ENCODE measurements around the gene TNK2.

DNA sequence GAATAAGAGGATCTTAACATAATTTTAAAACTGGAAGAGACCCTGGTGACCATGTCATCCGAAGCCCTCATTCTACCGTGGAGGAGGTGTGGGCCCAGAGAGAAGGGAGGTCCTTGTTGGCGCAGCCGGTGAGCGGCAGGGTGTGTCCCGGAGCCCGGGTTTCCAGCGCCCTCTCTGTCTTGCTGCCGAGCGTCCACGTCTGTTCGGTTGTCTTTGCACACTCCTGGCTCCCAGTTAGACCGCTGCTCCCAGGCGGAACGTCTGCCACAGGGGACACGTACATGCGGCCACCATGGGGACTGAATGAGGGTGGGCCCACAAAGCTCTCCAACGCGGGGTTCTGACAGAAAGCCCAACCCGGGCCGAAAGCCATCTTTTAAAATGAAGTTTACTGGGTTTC, 90.0 kb downstream of the TNK2 start:
- TF ChIP-seq KLF6 (CRISPR knock-in tag; IDR thresholded peaks at IDR 0.05) (no peak), TP53 (CRISPR knock-in tag; conservative IDR thresholded peaks at IDR 0.05) (no peak), ZNF660 (CRISPR knock-in tag; IDR thresholded peaks at IDR 0.05; ENCODE audit: borderline replicate concordance, low read depth) (no peak), RAD21 (CRISPR knock-in tag; IDR thresholded peaks at IDR 0.05) (no peak), POLR2AphosphoS5 (IDR thresholded peaks at IDR 0.05; ENCODE audit: low read depth, low read length) (no peak), TBL1XR1 (IDR thresholded peaks at IDR 0.05; ENCODE audit: borderline replicate concordance, low read length, partially characterized antibody) (no peak)
- TF ChIP-seq, protein P1, sequence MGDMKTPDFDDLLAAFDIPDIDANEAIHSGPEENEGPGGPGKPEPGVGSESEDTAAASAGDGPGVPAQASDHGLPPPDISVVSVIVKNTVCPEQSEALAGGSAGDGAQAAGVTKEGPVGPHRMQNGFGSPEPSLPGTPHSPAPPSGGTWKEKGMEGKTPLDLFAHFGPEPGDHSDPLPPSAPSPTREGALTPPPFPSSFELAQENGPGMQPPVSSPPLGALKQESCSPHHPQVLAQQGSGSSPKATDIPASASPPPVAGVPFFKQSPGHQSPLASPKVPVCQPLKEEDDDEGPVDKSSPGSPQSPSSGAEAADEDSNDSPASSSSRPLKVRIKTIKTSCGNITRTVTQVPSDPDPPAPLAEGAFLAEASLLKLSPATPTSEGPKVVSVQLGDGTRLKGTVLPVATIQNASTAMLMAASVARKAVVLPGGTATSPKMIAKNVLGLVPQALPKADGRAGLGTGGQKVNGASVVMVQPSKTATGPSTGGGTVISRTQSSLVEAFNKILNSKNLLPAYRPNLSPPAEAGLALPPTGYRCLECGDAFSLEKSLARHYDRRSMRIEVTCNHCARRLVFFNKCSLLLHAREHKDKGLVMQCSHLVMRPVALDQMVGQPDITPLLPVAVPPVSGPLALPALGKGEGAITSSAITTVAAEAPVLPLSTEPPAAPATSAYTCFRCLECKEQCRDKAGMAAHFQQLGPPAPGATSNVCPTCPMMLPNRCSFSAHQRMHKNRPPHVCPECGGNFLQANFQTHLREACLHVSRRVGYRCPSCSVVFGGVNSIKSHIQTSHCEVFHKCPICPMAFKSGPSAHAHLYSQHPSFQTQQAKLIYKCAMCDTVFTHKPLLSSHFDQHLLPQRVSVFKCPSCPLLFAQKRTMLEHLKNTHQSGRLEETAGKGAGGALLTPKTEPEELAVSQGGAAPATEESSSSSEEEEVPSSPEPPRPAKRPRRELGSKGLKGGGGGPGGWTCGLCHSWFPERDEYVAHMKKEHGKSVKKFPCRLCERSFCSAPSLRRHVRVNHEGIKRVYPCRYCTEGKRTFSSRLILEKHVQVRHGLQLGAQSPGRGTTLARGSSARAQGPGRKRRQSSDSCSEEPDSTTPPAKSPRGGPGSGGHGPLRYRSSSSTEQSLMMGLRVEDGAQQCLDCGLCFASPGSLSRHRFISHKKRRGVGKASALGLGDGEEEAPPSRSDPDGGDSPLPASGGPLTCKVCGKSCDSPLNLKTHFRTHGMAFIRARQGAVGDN (CRISPR knock-in tag; IDR thresholded peaks at IDR 0.05) = no peak
- TF ChIP-seq, protein P2, sequence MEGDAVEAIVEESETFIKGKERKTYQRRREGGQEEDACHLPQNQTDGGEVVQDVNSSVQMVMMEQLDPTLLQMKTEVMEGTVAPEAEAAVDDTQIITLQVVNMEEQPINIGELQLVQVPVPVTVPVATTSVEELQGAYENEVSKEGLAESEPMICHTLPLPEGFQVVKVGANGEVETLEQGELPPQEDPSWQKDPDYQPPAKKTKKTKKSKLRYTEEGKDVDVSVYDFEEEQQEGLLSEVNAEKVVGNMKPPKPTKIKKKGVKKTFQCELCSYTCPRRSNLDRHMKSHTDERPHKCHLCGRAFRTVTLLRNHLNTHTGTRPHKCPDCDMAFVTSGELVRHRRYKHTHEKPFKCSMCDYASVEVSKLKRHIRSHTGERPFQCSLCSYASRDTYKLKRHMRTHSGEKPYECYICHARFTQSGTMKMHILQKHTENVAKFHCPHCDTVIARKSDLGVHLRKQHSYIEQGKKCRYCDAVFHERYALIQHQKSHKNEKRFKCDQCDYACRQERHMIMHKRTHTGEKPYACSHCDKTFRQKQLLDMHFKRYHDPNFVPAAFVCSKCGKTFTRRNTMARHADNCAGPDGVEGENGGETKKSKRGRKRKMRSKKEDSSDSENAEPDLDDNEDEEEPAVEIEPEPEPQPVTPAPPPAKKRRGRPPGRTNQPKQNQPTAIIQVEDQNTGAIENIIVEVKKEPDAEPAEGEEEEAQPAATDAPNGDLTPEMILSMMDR (CRISPR knock-in tag; IDR thresholded peaks at IDR 0.05) = no peak
